ENCODE measurements around the gene PRR7. TPM values are rescaled to one million over a fixed set of nuclear protein-coding genes. Genes with fewer than 3 reads are reported as not detected.

Gene PRR7
- total and polyA plus RNA-seq, 4 donors = 0.17 to 1.4 (median 0.49) TPM

DNA sequence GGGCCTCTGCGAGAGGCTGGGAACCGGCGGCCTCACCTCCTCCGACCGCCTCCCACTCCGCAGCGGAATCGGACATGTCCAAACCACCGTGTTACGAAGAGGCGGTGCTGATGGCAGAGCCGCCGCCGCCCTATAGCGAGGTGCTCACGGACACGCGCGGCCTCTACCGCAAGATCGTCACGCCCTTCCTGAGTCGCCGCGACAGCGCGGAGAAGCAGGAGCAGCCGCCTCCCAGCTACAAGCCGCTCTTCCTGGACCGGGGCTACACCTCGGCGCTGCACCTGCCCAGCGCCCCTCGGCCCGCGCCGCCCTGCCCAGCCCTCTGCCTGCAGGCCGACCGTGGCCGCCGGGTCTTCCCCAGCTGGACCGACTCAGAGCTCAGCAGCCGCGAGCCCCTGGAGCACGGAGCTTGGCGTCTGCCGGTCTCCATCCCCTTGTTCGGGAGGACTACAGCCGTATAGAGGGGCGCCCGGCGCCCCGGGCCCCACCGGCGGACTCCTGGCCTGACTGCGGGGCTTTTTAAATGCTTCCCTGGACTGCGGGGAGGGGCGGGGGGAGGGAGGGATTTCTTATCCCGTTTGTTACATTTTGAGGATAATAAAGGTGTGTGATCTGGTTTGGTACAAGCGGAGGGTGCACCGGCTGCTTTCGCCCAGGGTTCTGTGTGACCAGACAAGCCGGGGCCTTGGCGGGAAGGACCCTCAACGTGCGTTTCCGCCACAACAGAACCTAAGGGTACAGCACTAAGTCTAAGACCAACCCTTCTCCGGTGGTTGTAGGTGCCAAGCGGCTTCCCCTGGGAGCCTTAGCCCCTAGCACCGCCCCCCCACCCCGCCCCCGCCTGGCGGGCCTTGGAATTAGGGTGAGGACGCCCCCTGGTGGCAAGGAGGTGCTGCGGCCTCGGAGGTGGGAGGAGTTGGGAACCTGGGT is 9.3 kb downstream of the PRR7 start (continued):
- TF ChIP-seq SP1 (IDR thresholded peaks at IDR 0.05) (peak; percentile 29), RAD21 (IDR thresholded peaks at IDR 0.05) (peak; percentile 75 to 83), EGR1 (IDR thresholded peaks at IDR 0.05; ENCODE audit: low read depth in 2 of 2) (peak; percentile 86 to 88), FOXA1 (IDR thresholded peaks at IDR 0.05) (no peak), GABPA (IDR thresholded peaks at IDR 0.05 in 1 of 2, conservative IDR thresholded peaks at IDR 0.05 in 1 of 2) (no peak)
- TF ChIP-seq, protein P1, sequence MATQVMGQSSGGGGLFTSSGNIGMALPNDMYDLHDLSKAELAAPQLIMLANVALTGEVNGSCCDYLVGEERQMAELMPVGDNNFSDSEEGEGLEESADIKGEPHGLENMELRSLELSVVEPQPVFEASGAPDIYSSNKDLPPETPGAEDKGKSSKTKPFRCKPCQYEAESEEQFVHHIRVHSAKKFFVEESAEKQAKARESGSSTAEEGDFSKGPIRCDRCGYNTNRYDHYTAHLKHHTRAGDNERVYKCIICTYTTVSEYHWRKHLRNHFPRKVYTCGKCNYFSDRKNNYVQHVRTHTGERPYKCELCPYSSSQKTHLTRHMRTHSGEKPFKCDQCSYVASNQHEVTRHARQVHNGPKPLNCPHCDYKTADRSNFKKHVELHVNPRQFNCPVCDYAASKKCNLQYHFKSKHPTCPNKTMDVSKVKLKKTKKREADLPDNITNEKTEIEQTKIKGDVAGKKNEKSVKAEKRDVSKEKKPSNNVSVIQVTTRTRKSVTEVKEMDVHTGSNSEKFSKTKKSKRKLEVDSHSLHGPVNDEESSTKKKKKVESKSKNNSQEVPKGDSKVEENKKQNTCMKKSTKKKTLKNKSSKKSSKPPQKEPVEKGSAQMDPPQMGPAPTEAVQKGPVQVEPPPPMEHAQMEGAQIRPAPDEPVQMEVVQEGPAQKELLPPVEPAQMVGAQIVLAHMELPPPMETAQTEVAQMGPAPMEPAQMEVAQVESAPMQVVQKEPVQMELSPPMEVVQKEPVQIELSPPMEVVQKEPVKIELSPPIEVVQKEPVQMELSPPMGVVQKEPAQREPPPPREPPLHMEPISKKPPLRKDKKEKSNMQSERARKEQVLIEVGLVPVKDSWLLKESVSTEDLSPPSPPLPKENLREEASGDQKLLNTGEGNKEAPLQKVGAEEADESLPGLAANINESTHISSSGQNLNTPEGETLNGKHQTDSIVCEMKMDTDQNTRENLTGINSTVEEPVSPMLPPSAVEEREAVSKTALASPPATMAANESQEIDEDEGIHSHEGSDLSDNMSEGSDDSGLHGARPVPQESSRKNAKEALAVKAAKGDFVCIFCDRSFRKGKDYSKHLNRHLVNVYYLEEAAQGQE (IDR thresholded peaks at IDR 0.05) = no peak

DNA sequence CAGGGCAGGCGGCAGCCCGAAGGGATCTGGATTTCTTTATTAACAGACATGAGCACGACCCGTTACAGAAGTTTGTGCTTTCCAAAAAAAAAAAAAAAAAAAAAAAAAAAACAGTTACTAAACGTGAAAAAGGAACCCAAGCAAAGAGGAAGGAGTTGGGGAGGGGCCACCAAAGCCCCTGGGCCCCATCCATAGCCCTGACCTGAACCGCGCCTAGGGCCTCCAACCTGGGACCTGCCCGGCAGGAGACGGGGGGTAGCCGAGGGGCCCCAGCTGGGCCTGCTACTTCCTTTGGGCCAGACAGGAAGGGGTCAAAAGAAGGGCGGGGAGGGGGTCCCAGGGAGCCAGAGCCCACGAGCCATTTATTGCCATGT is 10.0 kb downstream of the PRR7 start:
- Histone ChIP-seq H3K27me3 (ENCODE audit: control insufficient read depth in 4 of 4, insufficient read depth in 4 of 4, low read length in 3 of 4) (no peaks in the 10 kb centered on the region), H3K9ac (ENCODE audit: low read depth in 1 of 2, low read length in 2 of 2) (no peak overlapping the region), H3K4me1 (ENCODE audit: control insufficient read depth in 4 of 4, insufficient read depth in 4 of 4, low read length in 3 of 4) (peaks cover 3 to 27% (median 15%) of the 10 kb centered on the region in 4 donors), H3K9me3 (ENCODE audit: control insufficient read depth in 4 of 4, low read length in 3 of 4) (no peaks in the 10 kb centered on the region), H3K36me3 (ENCODE audit: control insufficient read depth in 4 of 4, insufficient read depth in 3 of 4, low read depth in 1 of 4, low read length in 3 of 4) (no peaks in the 10 kb centered on the region), H3K27ac (ENCODE audit: low read depth in 1 of 2, low read length in 2 of 2) (no peak overlapping the region), H3K4me3 (ENCODE audit: low read depth in 1 of 3, low read length in 3 of 3) (no peak overlapping the region)
- DNase-seq (ENCODE audit: low spot score) = no peak
- WGBS = 29% methylated on average over 12 of the region's 12 CpGs
- TF ChIP-seq NR2F2 (IDR thresholded peaks at IDR 0.05) = no peak
- no peak for TF ChIP-seq HNF4G (IDR thresholded peaks at IDR 0.05)
- TF ChIP-seq RAD21 (IDR thresholded peaks at IDR 0.05) = no peak
- TF ChIP-seq, protein P2, sequence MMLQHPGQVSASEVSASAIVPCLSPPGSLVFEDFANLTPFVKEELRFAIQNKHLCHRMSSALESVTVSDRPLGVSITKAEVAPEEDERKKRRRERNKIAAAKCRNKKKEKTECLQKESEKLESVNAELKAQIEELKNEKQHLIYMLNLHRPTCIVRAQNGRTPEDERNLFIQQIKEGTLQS (IDR thresholded peaks at IDR 0.05) = no peak
- no peak for TF ChIP-seq HNF4A (conservative IDR thresholded peaks at IDR 0.05)
- TF ChIP-seq, protein P1 (IDR thresholded peaks at IDR 0.05) = no peak
- no peak for TF ChIP-seq JUND (IDR thresholded peaks at IDR 0.05)
- no peak for TF ChIP-seq TAF1 (conservative IDR thresholded peaks at IDR 0.05)
- no peak for TF ChIP-seq GABPA (IDR thresholded peaks at IDR 0.05 in 1 of 2, conservative IDR thresholded peaks at IDR 0.05 in 1 of 2)
- TF ChIP-seq RXRA (IDR thresholded peaks at IDR 0.05) = no peak
- TF ChIP-seq, protein P3, sequence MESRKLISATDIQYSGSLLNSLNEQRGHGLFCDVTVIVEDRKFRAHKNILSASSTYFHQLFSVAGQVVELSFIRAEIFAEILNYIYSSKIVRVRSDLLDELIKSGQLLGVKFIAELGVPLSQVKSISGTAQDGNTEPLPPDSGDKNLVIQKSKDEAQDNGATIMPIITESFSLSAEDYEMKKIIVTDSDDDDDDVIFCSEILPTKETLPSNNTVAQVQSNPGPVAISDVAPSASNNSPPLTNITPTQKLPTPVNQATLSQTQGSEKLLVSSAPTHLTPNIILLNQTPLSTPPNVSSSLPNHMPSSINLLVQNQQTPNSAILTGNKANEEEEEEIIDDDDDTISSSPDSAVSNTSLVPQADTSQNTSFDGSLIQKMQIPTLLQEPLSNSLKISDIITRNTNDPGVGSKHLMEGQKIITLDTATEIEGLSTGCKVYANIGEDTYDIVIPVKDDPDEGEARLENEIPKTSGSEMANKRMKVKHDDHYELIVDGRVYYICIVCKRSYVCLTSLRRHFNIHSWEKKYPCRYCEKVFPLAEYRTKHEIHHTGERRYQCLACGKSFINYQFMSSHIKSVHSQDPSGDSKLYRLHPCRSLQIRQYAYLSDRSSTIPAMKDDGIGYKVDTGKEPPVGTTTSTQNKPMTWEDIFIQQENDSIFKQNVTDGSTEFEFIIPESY (IDR thresholded peaks at IDR 0.05) = no peak
- no peak for TF ChIP-seq FOXA1 (IDR thresholded peaks at IDR 0.05)
- TF ChIP-seq, protein P4, sequence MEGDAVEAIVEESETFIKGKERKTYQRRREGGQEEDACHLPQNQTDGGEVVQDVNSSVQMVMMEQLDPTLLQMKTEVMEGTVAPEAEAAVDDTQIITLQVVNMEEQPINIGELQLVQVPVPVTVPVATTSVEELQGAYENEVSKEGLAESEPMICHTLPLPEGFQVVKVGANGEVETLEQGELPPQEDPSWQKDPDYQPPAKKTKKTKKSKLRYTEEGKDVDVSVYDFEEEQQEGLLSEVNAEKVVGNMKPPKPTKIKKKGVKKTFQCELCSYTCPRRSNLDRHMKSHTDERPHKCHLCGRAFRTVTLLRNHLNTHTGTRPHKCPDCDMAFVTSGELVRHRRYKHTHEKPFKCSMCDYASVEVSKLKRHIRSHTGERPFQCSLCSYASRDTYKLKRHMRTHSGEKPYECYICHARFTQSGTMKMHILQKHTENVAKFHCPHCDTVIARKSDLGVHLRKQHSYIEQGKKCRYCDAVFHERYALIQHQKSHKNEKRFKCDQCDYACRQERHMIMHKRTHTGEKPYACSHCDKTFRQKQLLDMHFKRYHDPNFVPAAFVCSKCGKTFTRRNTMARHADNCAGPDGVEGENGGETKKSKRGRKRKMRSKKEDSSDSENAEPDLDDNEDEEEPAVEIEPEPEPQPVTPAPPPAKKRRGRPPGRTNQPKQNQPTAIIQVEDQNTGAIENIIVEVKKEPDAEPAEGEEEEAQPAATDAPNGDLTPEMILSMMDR (IDR thresholded peaks at IDR 0.05; ENCODE audit: low read depth, low read length, missing input control) = no peak

All from liver (tissue), 9 donors.